Renal pelvis (tissue), 12 donors: ENCODE data around the gene ELAVL3. TPM values are rescaled to one million over a fixed set of nuclear protein-coding genes. Genes with fewer than 3 reads are reported as not detected.
A peak's percentile ranks its signal among the peaks of the same experiment; 100 is the strongest.

Experiments used
- DNase-seq: peaks from one replicate; pipeline ENCODE4 v3.0.0-alpha.2; 2013
- long read RNA-seq, 16 experiments: transcript quantifications; one replicate each; lab custom pipeline, GENCODE V29; 2026
- polyA plus RNA-seq, 3 donors: library from polyadenylated mRNA; unstranded; fragments of 120-200 nt; gene quantifications; one replicate each; pipeline ENCODE4 v1.2.1, GENCODE V29; 2013; ENCODE audit not compliant: insufficient read length in 3 of 3

ELAVL3 gene
- polyA plus RNA-seq = under 1 TPM; 0.12 to 0.47 (median 0.34) TPM
- long read RNA-seq, donor 1 = 0 reads
- long read RNA-seq, donor 2 = 0 reads
- long read RNA-seq, donor 3 = 0 reads
- long read RNA-seq, donor 4 = 0 reads
- long read RNA-seq, donor 5 = 0 reads
- long read RNA-seq, donor 6 = 0 reads
- long read RNA-seq, donor 7 = 0 reads
- long read RNA-seq, donor 8 = 0 reads
- long read RNA-seq, donor 9 = 0 reads
- long read RNA-seq, donor 10 = 0 reads
- long read RNA-seq, donor 11 = 0 reads
- long read RNA-seq, donor 12 = 0 reads
- long read RNA-seq, donor 13 = 0 reads
- long read RNA-seq, donor 14 = 0 reads
- long read RNA-seq, donor 15 = 0 reads
- long read RNA-seq, donor 16 = 0 reads

DNA sequence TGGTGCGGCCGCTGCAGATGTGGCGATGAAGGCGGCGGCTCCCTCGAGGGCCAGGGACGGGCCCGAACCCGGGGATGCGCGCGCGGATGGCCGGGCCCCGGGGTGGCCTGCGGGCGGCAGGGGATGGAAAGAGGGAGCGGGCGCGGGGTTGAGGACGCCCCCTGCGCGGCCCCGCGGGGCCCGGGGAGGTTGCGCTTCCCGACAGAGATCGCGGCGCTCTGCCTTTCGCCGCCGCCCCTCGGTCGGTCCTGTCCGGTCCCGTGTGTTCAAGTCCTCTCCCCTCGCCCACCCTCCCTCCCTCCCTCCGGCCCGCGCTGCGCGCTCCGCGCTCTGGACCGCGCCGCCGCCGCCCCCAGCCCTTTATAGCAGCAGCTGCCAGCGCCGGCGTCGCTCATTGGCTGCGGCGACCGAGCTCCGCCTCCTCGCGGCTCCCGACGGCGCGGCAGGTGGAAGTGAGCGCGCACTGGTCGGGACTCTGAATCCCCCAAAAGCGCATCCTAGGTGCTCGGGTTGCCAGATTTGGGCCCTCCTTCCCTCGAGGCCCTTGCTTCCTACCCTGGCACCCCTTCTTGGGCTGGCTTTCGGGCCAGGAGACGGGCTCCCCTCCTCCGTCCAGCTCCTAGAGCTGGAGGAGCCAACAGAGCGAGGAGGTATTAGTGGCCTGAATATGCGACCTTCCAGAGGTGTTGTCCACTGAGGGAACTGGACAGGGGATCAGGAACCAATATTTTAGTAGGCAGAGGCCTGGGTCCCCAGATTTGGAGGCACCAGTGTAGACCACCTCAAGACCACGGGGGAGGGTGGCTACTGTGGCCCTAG, at the start of gene ELAVL3:
Gene ELAVL3 (minus strand): TSS at position 332 of the 819 bp plus-strand sequence. CDS start 438 bp downstream, outside the sequence.
- DNase-seq = no peak

DNA sequence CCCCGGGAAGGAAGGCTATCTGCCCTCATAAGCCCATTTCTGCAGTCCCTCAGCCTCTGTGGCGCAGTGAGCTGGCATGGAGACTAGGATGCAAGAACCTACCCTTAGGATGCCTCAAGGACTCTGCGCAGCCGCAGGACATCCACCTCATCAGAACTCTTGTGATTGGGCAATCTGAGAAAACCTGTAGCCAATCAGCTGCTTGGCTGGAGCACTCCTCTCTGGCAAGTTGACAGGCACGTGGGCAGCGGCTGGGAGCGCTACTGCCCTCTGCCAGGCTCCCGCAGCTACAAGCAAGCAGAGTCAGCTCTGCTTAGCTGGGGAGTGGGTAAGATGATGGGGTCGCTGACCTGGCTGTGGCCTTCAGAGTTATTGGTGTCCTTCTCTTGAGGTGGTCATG, 49.6 kb upstream of the ELAVL3 start:
- DNase-seq = peak; percentile 58

DNA sequence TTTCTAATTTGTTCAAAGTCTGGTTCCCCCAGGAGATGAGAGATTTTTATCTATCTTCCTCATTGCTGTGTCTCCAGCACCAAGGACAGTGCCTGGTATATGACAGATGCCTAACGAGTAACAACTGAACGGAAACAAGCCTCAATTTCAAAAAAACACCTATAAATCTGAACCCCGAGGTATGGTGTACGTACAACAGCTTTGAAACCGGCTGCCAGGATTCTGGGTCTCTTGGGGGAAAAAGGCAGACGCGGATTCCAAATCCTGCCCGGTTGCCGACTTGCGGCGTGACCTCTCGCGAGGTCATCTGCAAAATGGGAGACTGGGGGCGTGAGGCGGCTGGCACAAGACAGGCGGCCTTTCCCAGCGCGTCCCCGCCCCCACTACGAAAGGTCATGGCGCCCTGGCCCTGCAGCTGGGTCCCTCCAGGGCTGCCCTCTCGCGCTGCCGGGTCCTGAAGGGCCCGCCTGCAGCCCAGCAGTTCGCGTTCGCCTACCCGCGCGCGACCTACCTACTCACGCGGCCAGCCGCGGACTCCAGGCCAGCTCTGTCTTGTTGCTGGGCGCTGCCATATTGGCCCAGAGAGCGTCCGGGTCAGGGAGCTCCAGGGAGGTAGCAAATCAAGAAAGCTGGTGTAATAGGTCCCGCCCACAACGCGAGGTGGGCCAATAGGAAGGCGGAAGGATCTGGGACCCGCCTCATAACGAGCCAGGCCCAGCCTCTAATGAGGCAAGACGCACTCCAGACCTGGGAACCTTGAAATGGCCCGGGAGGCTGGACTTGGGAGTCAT, 47.9 kb upstream of the ELAVL3 start, which contains the start of gene ECSIT:
Gene ECSIT (minus strand): TSS at position 584 of the 791 bp plus-strand sequence. CDS start 9,964 bp downstream, outside the sequence.
- peak; percentile 98 for DNase-seq

DNA sequence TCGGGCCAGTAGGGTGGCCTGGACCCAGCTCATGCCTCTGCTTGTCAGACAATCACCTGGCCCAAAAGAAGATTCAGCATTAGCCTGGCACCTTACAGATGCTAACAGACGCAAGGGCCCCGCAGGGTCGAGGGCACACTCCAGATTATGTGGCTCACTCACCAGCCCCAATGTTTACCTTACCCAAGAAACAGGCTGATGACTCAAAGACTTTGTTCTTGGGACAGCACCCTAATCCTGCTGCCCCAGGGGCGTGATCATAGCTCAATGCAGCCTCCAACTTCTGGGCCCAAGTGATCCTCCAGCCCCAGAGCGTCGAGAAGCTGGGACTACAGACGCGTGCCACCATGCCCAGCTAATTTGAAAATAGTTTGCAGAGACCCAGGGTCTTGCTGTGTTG, 38.3 kb upstream of the ELAVL3 start:
- no peak for DNase-seq

DNA sequence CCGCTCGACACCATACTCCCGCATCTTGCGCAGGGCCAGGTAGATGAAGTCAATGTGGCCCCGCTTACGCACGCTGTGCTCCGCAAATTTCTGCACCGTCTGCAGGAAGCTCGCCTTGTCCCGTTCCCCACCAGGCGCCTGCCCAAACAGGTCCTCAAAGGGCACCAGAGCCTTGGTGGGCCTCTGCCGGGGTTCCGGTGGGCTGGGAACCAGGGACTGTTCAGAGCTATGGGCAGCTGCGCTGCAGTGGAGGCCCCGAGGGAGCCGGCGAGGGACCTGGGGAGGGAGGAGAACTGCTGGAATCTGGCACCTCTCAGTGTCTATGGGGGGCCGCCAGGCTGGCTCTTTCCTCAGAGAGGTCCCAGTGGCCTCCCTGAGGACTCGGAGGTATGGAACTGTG, 33.1 kb upstream of the ELAVL3 start:
- DNase-seq = no peak

DNA sequence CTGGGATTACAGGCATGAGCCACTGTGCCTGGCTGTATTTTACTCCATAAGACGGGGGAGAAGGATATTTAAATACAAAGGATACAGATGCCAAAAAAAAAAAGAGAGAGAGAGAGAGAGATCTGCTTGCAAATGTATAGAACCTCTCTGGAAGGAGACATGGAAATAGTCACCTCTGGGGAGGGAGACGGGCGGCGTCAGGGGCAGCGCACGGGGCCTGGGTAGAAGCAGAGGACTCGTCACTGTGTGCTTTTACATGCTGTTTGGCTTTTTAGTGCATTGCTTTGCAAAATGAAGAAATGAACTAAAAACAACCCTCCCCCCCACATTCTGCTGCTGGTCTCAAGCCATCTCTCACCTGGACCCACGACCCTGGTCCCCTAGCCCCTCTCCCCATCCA, 29.6 kb upstream of the ELAVL3 start:
- DNase-seq = no peak

DNA sequence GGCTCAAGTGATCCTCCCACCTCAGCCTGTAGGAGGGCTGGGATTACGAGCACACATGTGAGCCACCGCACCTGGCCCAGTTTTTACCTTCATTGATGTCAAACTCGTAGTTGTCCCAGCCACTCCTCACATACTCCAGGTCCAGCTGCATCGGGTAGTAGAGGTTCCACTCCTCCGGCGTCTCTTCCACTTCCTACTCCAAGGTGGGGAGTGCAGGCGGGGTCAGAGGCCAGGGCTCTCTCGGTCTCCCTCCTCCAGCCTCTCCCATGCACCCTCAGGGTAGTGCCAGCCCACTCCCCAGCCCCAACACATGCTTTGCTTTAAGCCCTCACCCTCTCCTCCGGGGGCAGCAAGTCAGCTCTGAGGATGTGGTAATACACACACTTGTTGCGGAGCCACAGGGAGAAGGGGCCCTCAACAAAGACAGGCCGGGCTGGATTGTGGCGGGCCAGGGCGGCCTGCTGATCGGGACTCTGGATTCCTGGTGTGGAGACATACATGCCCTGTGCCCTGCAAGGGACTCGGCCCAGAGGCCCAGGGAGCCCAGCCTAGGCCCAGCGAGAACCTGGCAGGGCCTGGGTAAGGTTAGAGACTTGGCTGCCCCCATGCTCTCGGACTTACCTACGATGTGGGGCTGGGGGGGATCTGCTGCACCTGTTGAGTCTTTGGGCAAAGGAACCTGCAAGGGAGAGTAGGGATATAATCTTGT, 26.7 kb upstream of the ELAVL3 start:
- no peak for DNase-seq

DNA sequence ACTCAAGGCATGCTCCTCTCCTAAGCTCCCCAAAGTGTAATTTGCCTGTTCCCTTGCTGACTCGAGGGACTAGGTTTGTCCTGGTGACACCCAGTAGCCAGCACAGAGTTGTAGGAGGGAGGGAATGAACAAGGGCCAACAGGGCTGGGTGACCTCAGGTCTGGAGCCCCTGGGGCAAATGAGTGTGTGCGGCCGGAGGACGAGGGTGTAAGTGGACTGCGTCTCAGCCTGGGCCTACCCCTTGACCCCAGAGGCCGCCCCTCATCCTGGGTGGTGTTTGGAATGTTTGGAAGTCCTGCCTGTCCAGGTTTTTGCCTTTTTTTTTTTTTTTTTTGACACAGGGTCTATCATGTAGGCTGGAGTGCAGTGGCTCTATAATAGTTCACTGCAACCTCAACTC, 26.1 kb upstream of the ELAVL3 start:
- DNase-seq = no peak

DNA sequence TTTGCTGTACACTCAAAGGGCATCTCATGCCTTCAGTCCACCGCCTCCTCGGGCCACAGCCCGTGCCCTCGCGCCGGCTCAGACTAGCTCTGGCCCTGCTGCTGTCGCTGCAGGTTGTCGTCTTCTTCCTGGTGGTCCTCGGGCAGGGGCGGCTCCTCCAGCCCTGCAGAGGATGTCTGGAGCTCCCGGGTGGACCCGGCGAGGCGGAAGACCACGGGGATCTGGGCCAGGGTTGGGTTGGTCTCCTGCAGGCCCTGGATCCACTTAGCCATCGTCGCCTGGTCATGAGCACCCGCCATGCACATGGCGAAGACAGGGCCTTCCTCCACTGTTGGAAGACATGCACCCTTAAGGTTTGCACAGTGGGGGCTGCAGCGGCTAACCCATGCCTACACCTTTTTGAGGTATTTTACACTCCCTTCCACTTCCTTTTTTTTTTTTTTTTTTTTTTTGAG, 25.3 kb upstream of the ELAVL3 start:
- no peak for DNase-seq

DNA sequence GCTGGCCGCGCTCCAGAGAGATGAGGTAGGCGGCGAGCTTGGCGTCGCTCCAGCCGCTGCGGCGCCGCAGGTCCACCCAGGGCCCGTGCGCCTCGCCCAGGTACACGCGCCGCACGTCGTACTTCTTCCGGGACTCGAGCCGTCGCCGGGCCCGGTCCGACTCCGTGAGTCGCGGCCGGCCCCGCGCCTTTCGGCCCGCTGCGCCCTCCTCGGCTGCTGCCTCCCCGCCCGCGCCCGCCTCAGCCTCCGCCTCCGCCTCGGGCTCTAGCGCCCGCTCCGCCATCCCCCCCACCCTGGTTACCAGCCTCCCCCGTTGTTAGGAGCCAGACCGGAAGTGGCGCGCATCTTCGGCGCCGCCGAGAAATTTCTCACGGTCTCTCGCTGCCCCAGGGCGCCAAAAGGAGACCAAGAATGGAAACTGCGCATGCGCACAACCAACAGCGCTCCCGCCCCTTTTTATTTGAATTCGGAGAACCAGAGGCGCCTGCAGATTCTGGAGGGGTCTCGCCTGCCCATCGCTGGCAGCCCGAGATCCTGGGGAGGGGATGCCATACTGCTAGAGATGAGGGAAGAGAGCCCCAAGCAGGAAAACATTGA, 24.8 kb upstream of the ELAVL3 start, which contains the start of gene ZNF653:
Gene ZNF653 (minus strand): TSS at position 336 of the 597 bp plus-strand sequence. CDS start 53 bp downstream, at position 283.
- peak; percentile 96 for DNase-seq

DNA sequence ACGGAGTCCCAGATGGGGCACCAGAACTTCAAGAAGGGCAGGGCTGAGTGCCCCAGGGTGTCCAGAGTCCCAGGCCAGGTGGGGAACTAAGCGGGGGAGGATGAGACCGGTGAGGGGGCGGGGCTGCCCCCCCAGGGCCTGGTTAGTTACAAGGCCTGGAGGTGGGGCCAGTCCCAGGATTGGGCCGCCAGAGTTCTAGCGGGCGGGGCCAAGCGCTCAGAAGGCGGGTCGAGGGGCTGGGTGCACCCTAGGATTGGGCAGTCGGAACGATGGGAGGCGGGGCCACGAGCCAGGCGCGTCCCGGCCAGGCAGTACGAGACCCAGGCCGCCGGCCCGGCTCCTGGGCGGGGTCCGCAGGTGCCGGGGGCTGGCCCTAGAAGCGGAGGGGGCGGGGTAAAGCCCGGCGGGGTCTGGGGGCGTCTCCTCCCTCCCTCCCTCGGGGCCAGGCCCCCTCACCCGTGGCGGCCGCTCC, 24.2 kb upstream of the ELAVL3 start:
- peak; percentile 95 for DNase-seq

DNA sequence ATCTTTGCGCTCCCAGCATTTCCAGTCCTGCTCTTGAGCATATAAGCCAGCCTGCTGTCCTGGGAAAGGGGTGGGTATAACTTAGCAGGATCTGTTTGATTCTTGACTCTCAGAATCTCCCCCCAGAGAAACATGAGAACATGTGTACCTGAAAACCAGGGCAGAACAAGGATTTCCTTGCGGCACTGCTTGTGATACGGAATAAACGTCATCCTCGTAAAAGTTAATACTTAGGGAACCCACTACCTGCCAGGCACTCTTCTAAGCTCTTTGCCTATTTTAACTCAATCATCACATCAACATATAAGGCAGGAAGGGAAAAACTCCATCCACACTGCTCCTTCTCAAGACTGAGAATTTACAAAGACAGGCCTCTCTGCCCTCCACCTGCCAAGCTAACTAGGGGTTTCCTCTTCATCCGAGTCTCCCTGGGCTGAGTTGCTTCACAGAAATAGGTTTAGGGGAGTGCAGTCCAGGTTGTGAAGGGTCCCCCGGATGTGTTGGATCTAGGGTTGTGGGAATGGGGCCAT, 23.7 kb upstream of the ELAVL3 start:
- no peak for DNase-seq

DNA sequence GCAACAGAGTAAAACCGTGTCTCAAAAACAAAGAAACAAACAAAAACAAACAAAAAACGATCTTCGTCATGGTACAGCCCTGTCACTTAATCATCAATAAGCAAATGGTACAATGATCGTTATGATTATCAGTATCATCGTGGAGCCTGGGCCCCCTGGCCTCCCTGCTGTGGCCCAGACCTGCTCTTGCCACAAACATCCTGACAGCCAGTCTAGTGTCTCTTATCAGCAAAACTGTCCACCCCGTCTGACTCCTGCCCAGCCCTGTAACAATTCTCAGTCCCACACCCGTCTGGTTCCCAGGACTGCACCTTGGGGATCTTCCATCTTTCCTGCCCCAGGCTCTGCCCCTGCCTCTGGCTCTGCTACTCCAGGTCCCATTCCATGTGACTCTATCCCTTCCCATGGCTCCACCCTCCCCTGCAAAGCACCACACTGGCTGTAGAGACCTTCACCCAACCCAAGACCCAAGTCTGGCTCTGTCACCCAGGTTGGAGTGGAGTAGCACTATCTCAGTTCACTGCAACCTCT, 19.1 kb upstream of the ELAVL3 start:
- DNase-seq = no peak

DNA sequence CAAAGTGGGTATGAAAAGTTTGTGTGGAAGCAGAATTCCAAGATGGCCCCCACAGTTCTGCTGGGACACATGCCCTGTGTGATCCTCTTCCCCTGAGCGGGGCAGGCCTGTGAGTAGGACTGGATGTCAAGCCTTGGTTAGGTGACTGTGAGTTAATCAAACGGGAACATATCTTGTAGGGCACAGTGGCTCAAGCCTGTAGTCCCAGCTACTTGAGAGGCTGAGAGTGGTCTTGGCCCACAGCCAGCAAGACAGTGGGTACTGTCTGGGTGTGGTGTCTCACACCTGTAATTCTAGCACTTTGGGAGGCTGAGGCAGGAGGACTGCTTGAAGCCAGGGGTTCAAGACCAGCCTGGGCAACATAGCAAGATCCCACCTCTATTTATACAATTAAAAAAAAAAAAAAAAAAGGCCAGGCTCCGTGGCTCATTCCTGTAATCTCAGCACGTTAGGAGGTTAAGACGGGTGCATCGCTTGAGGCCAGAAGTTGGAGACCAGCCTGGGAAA, 18.4 kb upstream of the ELAVL3 start:
- DNase-seq = no peak

DNA sequence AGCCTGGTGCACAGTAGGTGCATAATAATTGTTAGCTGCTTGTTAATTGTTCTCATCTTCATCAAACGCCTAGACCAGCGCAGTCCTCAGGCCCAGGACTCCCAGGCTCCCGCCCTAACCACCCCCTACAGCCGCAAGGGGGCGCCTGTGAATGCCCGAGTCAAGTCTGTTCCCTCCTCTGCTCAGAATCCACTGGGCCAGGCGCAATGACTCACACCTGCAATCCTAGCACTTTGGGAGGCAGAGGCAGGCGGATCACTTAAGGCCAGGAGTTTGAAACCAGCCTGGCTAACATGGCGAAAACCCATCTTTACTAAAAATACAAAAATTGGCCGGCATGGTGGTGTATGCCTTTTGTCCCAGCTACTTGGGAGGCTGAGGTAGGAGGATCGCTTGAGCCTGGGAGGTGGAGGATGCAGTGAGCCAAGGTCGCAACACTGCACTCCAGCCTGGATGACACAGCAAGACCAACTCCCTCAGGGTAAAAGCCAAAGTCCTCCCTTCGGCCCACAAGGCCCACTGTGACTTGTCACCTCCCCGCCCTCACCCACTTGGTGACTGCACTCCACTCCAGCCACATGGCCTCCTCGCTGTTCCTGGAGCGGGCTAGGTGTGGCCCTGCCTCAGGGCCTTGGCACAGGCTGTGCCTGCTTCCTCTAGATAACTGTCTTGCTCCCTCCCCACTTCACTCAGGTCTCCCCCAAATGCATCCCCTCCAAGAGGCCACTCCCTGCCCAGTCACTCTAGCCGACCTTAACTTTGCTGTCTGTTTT, 15.7 kb upstream of the ELAVL3 start:
- peak; percentile 28 for DNase-seq

DNA sequence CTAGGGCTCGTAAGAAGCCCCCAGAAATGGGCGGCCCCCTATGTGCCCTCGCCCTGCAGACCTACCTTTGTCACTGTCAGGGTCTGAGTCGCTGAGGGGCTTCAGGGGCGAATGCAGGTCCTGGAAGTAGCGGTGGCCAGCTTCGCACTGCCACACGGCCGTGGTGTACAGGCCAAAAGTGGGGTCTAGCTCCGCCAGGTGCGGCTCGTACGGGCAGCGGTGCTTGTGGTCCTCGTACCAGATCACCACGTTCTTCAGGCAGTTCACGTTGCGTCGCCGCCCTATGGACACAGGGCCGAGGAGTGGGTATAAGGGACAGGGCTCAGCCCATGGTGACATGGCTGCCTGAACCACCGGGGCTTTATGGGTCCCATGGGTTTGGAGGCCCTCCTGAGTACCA, 15.0 kb upstream of the ELAVL3 start:
- DNase-seq = no peak

DNA sequence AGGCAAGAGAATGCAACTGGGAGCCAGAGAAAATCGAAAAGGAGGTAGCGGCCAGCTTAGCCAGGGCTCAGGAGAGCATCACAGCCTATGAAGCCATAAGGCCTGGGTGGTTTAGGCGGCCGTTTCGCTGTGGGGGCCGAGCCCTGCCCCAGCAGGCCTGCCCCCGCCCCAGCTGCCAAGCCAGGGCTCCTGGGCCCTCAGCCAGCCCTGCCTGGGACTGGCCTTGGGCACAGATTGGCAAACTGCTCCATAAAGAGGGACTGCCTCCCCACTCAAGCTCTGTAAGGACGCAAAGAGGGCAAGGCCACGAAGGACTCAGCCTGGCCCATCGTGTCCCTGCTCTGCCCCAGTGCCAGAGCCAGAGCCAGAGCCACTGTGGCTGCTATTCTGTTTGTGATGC, 14.6 kb upstream of the ELAVL3 start:
- DNase-seq = no peak

DNA sequence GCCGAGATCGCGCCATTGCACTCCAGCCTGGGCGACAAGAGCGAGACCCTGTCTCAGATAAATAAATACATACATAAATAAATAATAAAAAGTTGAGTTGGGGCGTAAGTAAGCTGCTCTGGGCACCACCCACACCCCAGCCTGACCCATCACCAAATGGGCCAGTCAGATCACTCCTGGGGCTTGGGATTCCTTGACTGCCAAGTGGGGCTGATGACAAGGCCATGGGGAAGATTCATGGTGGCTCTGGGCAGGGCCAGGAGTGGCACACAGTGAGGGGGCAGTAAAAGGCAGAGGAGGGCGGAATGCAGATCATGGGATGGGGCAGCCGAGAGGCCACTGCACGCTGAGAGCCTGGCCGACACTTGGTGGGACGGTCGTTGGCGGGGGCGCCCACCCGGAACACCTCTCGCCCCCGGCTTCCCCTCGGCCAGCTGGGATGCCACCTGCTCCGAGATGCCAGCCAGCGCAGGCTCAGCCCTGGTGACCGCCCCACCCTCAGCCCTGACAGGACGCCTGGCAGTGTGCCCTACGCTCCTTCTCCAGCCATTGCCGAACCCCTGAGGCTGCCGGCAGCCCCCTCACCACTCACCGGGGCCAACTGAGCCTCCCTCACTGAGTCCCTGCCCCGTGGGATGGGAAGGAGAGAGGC, 13.9 kb upstream of the ELAVL3 start:
- no peak for DNase-seq

DNA sequence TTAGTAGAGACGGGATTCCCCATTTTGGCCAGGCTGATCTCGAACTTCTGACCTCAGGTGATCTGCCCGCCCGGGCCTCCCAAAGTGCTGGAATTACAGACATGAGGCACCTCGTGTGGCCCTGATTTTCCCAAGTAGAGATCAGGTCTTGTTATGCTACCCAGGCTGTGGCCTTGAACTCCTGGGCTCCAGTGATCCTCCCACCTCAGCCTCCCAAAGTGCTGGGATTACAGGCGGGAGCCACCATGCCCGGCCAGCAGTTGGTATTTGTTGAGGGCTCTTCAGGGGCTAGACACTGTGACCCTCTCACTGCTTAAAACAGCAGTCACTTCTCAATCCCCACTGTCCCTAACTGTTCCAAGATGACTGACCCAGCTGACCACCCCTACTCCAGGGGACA, 8.5 kb upstream of the ELAVL3 start:
- no peak for DNase-seq
